ENCODE measurements around the gene MBOAT7.

GRCh38 chr19:54151362-54152035 lies 37.9 kb downstream of the MBOAT7 start:
- TF ChIP-seq ZBTB33 (IDR thresholded peaks at IDR 0.05): no peak
- no peak for TF ChIP-seq CTCF (IDR thresholded peaks at IDR 0.05; ENCODE audit: low read depth, low read length, missing input control)
- no peak for TF ChIP-seq GABPA (IDR thresholded peaks at IDR 0.05 in 1 of 2, conservative IDR thresholded peaks at IDR 0.05 in 1 of 2)
- TF ChIP-seq RAD21 (IDR thresholded peaks at IDR 0.05): no peak
- no peak for TF ChIP-seq MAX (IDR thresholded peaks at IDR 0.05)
- no peak for TF ChIP-seq ATF3 (IDR thresholded peaks at IDR 0.05)
- no peak for TF ChIP-seq TAF1 (conservative IDR thresholded peaks at IDR 0.05)
- no peak for TF ChIP-seq EGR1 (IDR thresholded peaks at IDR 0.05; ENCODE audit: low read depth in 2 of 2)
- no peak for TF ChIP-seq YY1 (IDR thresholded peaks at IDR 0.05)
- TF ChIP-seq REST (IDR thresholded peaks at IDR 0.05): no peak
